C4-2B (cell line): ENCODE data around the gene FRMD4B.

Experiments used
- H3K27ac ChIP-seq: fragments of 450-650 bp; 2 replicates; pipeline ENCODE4 v1.5.1; 2017
- CTCF ChIP-seq: fragments of 450-650 bp; conservative IDR thresholded peaks from 2 replicates; pipeline ENCODE4 v1.5.1; 2017; ENCODE audit warnings: mild to moderate bottlenecking
- ZFX ChIP-seq: fragments of 450-650 bp; IDR thresholded peaks from 2 replicates; pipeline ENCODE4 v1.6.1; 2017

The FRMD4B gene

GRCh38 chr3:69122403-69122802 is 263.5 kb downstream of the FRMD4B start, which contains the start of gene LMOD3:
Gene LMOD3, minus strand, starts transcription at chr3:69122595. Its CDS starts 209 bp downstream, at chr3:69122386.
- H3K27ac ChIP-seq: no peak within 1 kb of the TSS
- TF ChIP-seq ZFX (no peak), CTCF (no peak)

GRCh38 chr3:69121950-69122349 is 263.9 kb downstream of the FRMD4B start:
- H3K27ac ChIP-seq: no peak overlapping the region
- TF ChIP-seq CTCF (no peak), ZFX (no peak)

GRCh38 chr3:69121513-69121912 is 264.4 kb downstream of the FRMD4B start:
- no peak for TF ChIP-seq ZFX
- TF ChIP-seq CTCF: no peak
- no peak overlapping the region for H3K27ac ChIP-seq

- H3K27ac ChIP-seq: no peak overlapping the region
- no peak for TF ChIP-seq ZFX
- TF ChIP-seq CTCF: peak; percentile 88
These were observed 264.9 kb downstream of the FRMD4B start for GRCh38 chr3:69120879-69121464.
